ENCODE measurements around the gene RFTN2. TPM values are rescaled to one million over a fixed set of nuclear protein-coding genes. Genes with fewer than 3 reads are reported as not detected.

RFTN2 gene
- total and polyA plus RNA-seq, 9 of the 15 experiments (the other 6 are each of a cell fraction or from before 2014, with no cell fraction given), result 0.01 to 0.11 (median 0.04) TPM; not detected in 6

GRCh38 chr2:197705121-197705911, 29.9 kb upstream of the RFTN2 start, which contains the start of gene MARS2 (continued):
- TF ChIP-seq ZNF175 (CRISPR knock-in tag; IDR thresholded peaks at IDR 0.05; ENCODE audit: low read depth) (0 out of 2 replicates have a peak, but pooled peaks have one; percentile 49), MTA1 (IDR thresholded peaks at IDR 0.05; ENCODE audit: borderline replicate concordance) (0 out of 2 replicates have a peak, but pooled peaks have one; percentile 16), THRA (IDR thresholded peaks at IDR 0.05) (no peak), DIDO1 (tag; IDR thresholded peaks at IDR 0.05; ENCODE audit: low read depth) (no peak), POLR2B (IDR thresholded peaks at IDR 0.05; ENCODE audit: low read depth, partially characterized antibody) (peak; percentile 46), RBBP5 (IDR thresholded peaks at IDR 0.05; ENCODE audit: borderline replicate concordance, insufficient read depth, low read length, poor library complexity, severe bottlenecking) (peak; percentile 91), ARID4B (CRISPR knock-in tag; IDR thresholded peaks at IDR 0.05) (peak; percentile 94), MNT (conservative IDR thresholded peaks at IDR 0.05) (peak; percentile 92 to 97), SIN3B (IDR thresholded peaks at IDR 0.05; ENCODE audit: low read depth) (peak; percentile 29; the same call in 1 of the 2 replicates), POLR2AphosphoS5 (IDR thresholded peaks at IDR 0.05; ENCODE audit: control insufficient read depth, insufficient read depth, low read depth, low read length) (peak; percentile 89), JUN (IDR thresholded peaks at IDR 0.05; ENCODE audit: borderline replicate concordance, low read depth, low read length) (no peak), JUN (CRISPR knock-in tag; IDR thresholded peaks at IDR 0.05; ENCODE audit: borderline replicate concordance) (peak; percentile 49; the same call in 1 of the 2 replicates), ZNF316 (IDR thresholded peaks at IDR 0.05) (no peak), RB1 (IDR thresholded peaks at IDR 0.05; ENCODE audit: low read depth) (0 out of 2 replicates have a peak, but pooled peaks have one; percentile 31), YY1 (IDR thresholded peaks at IDR 0.05; ENCODE audit: borderline replicate concordance in 1 of 3, control insufficient read depth in 1 of 3, extremely low read depth in 1 of 3, insufficient read depth in 3 of 3, insufficient read length in 1 of 3, insufficient replicate concordance in 2 of 3, low read depth in 1 of 3, low read length in 2 of 3) (peak in 2 of 3 experiments; percentile 74 to 86), TAF1 (IDR thresholded peaks at IDR 0.05; ENCODE audit: control insufficient read depth, extremely low read depth, insufficient read depth, low read length, severe bottlenecking) (peak; percentile 79), ZNF174 (CRISPR knock-in tag; IDR thresholded peaks at IDR 0.05) (no peak), RBFOX2 (IDR thresholded peaks at IDR 0.05; ENCODE audit: low read depth, low read length) (peak; percentile 82), XRCC4 (IDR thresholded peaks at IDR 0.05; ENCODE audit: extremely low read depth, insufficient read depth, insufficient read length) (no peak)

All from K562 (cell line).